NOMO-1 treated with DMSO at 0.1 percent for 48 hours (cell line): Measurements from ENCODE around the gene SGCE.
"Not testable (repeated sequence)": the region's sequence is repeated elsewhere in the genome, so short reads cannot be mapped to it uniquely, and the experiment has no call there.

Experiments used
- DNase-seq: peaks from one replicate; lab custom pipeline; 2025; ENCODE audit not compliant: unreplicated experiment; lab: John Stamatoyannopoulos, UW

SGCE gene

GRCh38 chr7:94655848-94656657 lies at the start of gene SGCE:
TSS of gene SGCE (minus strand) at chr7:94656133. CDS start at chr7:94656098, 35 bp downstream.
- no peak for DNase-seq

GRCh38 chr7:94705155-94706021 lies 49.5 kb upstream of the SGCE start:
- not testable (repeated sequence) for DNase-seq

- DNase-seq, result no peak
These were observed 45.6 kb upstream of the SGCE start for GRCh38 chr7:94701555-94701973.

DNA sequence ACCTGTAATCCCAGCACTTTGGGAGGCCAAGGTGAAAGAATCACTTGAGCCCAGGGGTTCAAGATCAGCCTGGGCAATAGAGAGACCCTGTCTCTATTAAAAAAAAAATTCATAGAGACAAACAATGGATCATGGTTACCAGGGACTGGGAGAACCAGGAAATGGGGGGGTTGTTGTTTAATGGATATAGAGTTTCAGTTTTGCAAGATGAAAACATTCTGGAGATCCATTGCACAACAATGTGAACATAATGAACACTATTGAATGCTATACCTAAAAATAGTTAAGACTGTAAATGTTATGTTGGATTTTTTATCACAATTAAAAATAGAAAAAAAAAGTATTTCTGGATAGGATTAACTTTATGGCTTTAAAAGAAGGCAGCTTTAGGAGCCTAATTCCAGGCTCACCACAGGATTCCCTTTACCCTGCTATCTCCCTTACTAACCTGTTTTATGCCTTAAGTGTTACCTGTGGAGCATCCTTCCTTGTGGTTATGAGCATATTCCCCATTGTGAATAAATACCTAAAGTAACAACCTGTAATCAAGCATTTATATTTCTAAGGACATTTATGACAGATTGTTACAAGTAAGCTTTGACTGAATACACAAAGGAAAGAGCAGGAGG lies 45.1 kb upstream of the SGCE start:
- no peak for DNase-seq

DNA sequence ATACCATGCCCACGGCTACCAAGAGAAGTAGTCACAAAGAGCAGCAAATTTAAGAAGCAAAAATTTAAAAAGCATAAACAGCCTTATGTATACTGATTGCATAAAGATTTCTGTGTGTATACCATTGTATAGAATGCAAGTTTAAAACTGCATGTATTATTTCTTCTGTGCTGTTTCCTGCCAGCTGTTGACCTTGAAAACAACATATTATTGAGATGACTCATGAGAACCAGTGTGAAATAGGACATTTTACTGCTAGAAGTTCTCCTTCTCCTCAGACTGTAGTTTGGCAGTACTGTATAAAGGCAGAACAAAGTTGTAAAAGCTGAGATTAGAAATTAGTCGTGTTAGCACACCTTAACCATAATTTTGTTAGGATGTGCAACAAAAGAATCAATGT lies 42.3 kb upstream of the SGCE start:
- peak; percentile 35 for DNase-seq

DNA sequence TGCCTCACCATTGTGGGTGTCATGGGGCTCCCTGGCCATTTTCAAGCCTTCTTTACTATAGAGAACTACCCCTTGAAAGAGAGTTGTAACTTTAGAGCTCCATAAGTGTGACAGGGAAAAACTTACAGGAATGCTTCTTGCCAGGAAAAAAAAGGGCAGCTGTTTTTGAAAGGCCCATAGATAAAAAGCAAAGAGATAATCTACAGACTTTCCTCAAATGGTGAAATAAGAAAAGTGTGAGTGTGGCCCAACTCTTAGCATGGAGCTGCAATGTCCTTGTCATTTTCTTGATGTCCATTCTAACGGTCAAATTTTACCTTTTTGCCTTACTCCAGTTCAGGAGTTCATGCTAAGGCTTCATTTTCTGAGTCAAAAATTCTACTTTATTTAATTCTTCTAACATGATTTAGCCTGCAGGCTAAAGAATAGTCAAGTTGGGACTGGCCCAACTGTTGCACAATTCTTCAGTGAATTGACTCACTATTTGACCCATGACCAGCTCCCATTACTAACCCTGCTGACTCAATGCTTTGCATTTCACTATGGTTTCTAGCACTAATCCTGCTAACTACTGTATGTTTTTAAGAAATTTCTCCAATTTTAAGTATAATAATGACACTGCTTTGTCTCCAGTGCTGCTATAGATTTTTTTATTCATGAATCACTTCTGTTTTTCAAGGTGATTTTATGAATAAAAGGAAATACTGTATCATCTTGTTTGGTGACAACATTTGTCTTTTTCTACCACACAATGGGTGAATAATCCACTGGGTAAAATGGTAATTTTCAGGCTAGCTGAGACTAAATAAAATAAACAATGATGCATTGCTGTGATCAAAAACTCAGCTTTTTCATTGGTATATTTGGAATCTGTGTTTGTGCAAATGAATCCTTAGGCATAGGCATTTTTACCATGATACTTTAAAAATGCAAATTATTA lies 41.4 kb upstream of the SGCE start:
- peak; percentile 90 for DNase-seq

- DNase-seq, result no peak
These were observed 31.9 kb upstream of the SGCE start for GRCh38 chr7:94687810-94688209.

- DNase-seq, result no peak
These were observed 31.1 kb upstream of the SGCE start for GRCh38 chr7:94687076-94687475.

GRCh38 chr7:94683066-94683465 lies 27.1 kb upstream of the SGCE start:
- no peak for DNase-seq

DNA sequence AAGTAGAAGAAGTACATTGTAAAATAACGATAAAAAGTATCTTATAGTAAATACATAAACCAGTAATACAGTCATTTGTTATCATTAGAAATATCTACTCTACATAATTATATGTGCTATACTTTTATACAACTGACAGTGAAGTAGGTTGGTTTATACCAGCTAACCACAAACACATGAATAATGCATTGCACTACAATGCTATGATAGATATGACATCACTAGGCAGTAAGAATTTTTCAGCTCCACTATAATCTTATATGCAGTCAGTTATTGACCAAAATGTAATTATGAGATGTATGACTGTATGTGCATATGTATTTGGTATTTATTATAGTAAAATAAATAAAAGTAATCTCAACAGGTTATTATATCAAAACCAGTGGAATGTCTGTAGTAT lies 23.4 kb upstream of the SGCE start:
- DNase-seq, result no peak

DNA sequence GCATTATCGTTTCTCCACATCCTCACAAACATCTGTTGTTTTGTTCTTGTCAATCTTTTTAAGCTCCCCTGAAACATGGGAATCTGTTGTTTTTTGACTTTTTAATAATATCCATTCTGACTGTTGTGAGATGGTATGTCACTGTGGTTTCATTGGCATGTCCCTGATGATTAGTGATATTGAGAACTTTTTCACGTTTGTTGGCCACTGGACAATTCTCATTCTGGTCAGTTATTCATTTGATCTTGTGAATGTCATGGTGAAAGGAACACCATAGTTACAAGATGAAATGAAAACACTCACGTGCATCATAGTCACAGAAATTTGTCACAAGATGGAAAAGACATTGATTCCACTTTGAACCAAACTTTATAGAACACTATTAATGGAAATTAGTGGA lies 20.5 kb upstream of the SGCE start:
- no peak for DNase-seq

GRCh38 chr7:94675356-94675755 lies 19.4 kb upstream of the SGCE start:
- no peak for DNase-seq

DNA sequence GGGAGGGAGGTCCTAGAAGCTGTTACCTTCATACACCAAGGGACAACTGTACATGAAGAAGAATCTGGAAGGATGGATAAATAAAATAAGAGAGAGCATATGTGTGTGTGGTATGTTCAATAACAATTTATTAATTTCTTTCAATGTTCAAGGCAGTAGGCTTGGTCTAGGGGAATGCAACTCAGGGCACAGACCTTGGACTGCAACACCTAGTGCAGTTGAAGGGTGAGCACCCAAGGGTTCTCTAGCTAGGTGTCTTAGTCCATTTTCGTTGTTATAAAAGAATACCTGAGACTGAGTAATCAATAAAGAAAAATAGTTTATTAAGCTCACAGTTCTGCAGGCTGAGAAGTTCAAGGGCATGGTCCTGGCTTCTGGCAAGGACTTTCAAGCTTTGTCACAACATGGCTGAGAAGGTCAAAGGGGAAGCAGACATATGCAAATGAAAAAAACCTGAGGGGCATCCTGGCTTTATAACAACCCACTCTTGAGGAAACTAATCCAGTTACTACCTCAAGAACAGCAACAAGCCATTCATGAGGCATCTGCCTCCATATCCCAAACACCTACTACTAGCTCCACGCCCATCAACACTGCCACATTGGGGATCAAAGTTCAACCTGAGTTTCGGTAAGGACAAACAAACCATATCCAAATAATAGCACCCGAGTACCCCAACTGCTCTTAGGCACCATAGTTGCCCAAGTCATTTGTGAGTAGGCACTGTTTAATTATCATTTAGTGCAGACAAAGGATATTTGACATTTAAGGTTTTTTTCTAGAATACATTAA lies 15.7 kb upstream of the SGCE start:
- no peak for DNase-seq

GRCh38 chr7:94669773-94670495 lies 14.0 kb upstream of the SGCE start:
- no peak for DNase-seq

GRCh38 chr7:94666879-94667587 lies 11.1 kb upstream of the SGCE start:
- DNase-seq, result no peak

DNA sequence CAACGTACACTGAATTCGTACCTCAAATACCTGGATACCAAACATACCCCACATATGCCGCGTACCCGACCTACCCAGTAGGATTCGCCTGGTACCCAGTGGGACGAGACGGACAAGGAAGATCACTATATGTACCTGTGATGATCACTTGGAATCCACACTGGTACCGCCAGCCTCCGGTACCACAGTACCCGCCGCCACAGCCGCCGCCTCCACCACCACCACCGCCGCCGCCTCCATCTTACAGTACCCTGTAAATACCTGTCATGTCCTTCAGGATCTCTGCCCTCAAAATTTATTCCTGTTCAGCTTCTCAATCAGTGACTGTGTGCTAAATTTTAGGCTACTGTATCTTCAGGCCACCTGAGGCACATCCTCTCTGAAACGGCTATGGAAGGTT lies 9.5 kb upstream of the SGCE start:
- no peak for DNase-seq

GRCh38 chr7:94664023-94664422 lies 8.1 kb upstream of the SGCE start:
- no peak for DNase-seq

- peak; percentile 36 for DNase-seq
These were observed 6.6 kb upstream of the SGCE start for GRCh38 chr7:94662548-94662947.
